ENCODE results near the gene TMEM63A. TPM values are rescaled to one million over a fixed set of nuclear protein-coding genes. Genes with fewer than 3 reads are reported as not detected.

The TMEM63A gene
- total and polyA plus RNA-seq, 2 donors (not counting 3 experiments of a cell fraction or from before 2014, with no cell fraction given): 28.7 to 41.4 TPM

DNA sequence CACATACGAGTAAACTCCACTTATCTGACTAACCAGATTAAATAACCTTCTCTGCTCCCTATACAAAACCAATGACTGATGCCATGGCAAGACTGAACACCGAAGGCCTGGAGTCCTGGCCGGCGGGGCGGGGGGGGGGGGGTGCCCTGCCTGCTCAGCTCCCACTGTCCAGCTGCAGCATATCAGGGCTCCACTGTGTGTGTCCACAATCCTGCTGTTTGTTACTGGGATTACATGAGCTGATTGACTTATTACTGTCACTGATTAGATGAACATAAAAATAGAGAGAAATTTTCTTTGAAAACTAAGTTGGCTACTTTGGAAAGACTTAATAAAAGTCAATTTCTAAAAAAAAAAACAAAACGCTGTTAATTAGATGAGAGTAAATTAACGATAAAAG, 24.9 kb downstream of the TMEM63A start:
- Histone ChIP-seq H2AFZ (ENCODE audit: low read depth, low read length) (no peak overlapping the region), H3K4me3 (replicated peaks in 1 of 3; ENCODE audit: insufficient read depth in 1 of 3, low read depth in 1 of 3, low read length in 3 of 3) (no peak overlapping the region), H4K20me1 (replicated peaks; ENCODE audit: control insufficient read depth, extremely low read depth, insufficient read depth, low read length) (no peaks in the 10 kb centered on the region), H3K4me1 (ENCODE audit: control insufficient read depth, extremely low read depth, insufficient read depth, low read length) (no peaks in the 10 kb centered on the region), H3K36me3 (ENCODE audit: control insufficient read depth in 2 of 2, extremely low read depth in 1 of 2, insufficient read depth in 2 of 2, low read length in 2 of 2) (peaks cover 0 to 18% of the 10 kb centered on the region in 2 experiments), H3K79me2 (ENCODE audit: control insufficient read depth, insufficient read depth, low read length) (no peaks in the 10 kb centered on the region), H3K9me3 (replicated peaks; ENCODE audit: control insufficient read depth, insufficient read depth, low read length) (no peaks in the 10 kb centered on the region), H3K27me3 (ENCODE audit: control insufficient read depth in 2 of 2, insufficient read depth in 2 of 2, low read length in 2 of 2) (no peaks in the 10 kb centered on the region), H3K9ac (replicated peaks; ENCODE audit: extremely low read depth, insufficient read depth, low read length) (no peak overlapping the region), H3K9me1 (replicated peaks; ENCODE audit: control insufficient read depth, extremely low read depth, insufficient read depth, low read length) (no peaks in the 10 kb centered on the region), H3K27ac (ENCODE audit: insufficient read depth, low read depth, low read length) (no peak overlapping the region), H3K4me2 (ENCODE audit: insufficient read depth, low read length) (no peak overlapping the region)
- POLR2A ChIA-PET: no interaction called here
- CTCF ChIA-PET: interaction anchor here (0.6 to 2.2 kb wide), 4 partner anchors 54 to 393 kb away, joined by 3 to 6 read pairs (median 4); no protein-coding TSS in a partner anchor
- TF ChIP-seq GATA2 (IDR thresholded peaks at IDR 0.05; ENCODE audit: insufficient read depth, insufficient read length, low read depth, low read length) (no peak), MYC (IDR thresholded peaks at IDR 0.05; ENCODE audit: low read depth, low read length) (no peak), JUN (IDR thresholded peaks at IDR 0.05; ENCODE audit: borderline replicate concordance, insufficient read depth, insufficient read length, low read depth) (no peak), EZH2 (IDR thresholded peaks at IDR 0.05; ENCODE audit: borderline replicate concordance, low read depth, low read length, severe bottlenecking) (no peak), MAX (IDR thresholded peaks at IDR 0.05; ENCODE audit: insufficient read depth, insufficient read length) (no peak), FOS (IDR thresholded peaks at IDR 0.05; ENCODE audit: borderline replicate concordance, insufficient read depth, low read length) (no peak), CTCF (IDR thresholded peaks at IDR 0.05; ENCODE audit: extremely low read depth in 1 of 2, insufficient read depth in 1 of 2, low read depth in 1 of 2, low read length in 2 of 2) (no peak), POLR2A (IDR thresholded peaks at IDR 0.05; ENCODE audit: low read depth, low read length) (no peak)
- DNase-seq (ENCODE audit: low read depth, low spot score) (no peak), FAIRE-seq (no peak)
- dilution Hi-C loops (cut with MboI; ENCODE audit: extremely low pct_ligation_motif_present, low sequenced_read_pairs) (no loop called here), intact Hi-C loops (cut with micrococcal nuclease) (no loop called here)
- no TSS peak for BruUV-seq (replicated peaks)

Measured in endothelial cell of umbilical vein (primary cell).